Activated CD4-positive, alpha-beta T cell treated with anti-CD3 and anti-CD28 coated beads for 36 hours (primary cell): ENCODE data around the gene PRKAB1. TPM values are rescaled to one million over a fixed set of nuclear protein-coding genes. Genes with fewer than 3 reads are reported as not detected.

Experiments used
- ATAC-seq: fragments of 200-7000 bp; cut with Tn5 transposase; one replicate; pipeline ENCODE4 v1.10.0; 2021; ENCODE audit warnings: mild to moderate bottlenecking, moderate library complexity
- CTCF ChIA-PET: fragments of 350-600 bp; sonication (Branson Sonifier 250); formaldehyde crosslinking; loops from one replicate; lab custom pipeline; 2021; ENCODE audit warnings: antibody characterized with exemption; lab: Charles Lee
- POLR2A ChIA-PET: fragments of 350-600 bp; sonication (Branson Sonifier 250); formaldehyde crosslinking; loops from one replicate; lab custom pipeline; 2021; ENCODE audit warnings: antibody characterized with exemption, inconsistent platforms; lab: Charles Lee
- DNase-seq: peaks from one replicate; pipeline ENCODE4 v3.0.0-alpha.2; 2020
- H3K27ac Mint-ChIP-seq: one replicate; pipeline ENCODE4 v1.8.0; 2021; ENCODE audit warnings: mixed read lengths
- H3K27me3 Mint-ChIP-seq: one replicate; pipeline ENCODE4 v1.8.0; 2021; ENCODE audit warnings: mixed read lengths
- H3K36me3 Mint-ChIP-seq: one replicate; pipeline ENCODE4 v1.8.0; 2021; ENCODE audit warnings: low read depth, mixed read lengths
- H3K4me1 Mint-ChIP-seq: one replicate; pipeline ENCODE4 v1.8.0; 2021; ENCODE audit warnings: mixed read lengths
- H3K4me3 Mint-ChIP-seq: one replicate; pipeline ENCODE4 v1.8.0; 2021; ENCODE audit warnings: mild to moderate bottlenecking, moderate library complexity, mixed read lengths
- H3K9me3 Mint-ChIP-seq: one replicate; pipeline ENCODE4 v1.8.0; 2021; ENCODE audit warnings: low read depth, mixed read lengths
- intact Hi-C, 2 experiments: fragments of 100-400 bp; cut with DNase I in 1 of 2; cut with micrococcal nuclease in 1 of 2; formaldehyde crosslinking; loops; one replicate each; pipeline versions ENCODE4 v1.14.2 to v1.15.1; 2022 to 2024; cut with DNase I, micrococcal nuclease
- total RNA-seq, 2 experiments: library from RNA; stranded (reverse); gene quantifications; one replicate each; pipeline ENCODE4 v1.2.3, GENCODE V29; 2021

Gene PRKAB1
- total RNA-seq, 2 experiments from 2014 or later: 18.0 to 21.7 TPM

DNA sequence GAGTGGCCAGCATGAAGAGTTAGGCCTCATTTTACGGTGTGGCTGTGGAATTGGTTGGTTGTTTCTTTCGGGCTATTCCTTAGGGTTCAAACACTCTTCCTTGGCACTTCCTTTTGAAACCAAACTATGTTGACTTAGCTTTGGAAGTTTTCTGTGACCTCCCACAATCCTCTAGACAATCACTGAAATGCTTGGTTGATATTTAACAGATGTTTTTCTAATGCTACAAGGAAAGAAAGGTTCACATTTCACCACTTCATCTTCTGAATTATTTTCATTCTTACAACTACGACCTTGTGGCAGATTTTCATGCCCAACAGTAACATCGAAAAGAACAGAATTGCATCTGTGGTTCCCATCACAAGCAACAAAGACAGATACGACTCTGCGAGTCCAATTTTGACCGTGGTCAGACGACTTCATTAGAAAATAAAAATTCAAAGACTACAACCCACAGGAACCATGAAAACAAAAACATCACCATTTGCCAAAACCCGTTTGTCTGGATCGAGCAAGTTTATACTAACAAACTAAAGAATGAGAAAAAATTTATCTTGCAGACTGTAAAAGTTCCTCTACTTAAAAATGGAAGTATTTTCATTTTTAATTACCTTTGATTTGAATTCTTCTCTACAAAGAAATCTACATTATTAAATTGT is 16.9 kb downstream of the PRKAB1 start:
- Mint-ChIP-seq H3K9me3 (no peaks in the 10 kb centered on the region), H3K36me3 (peaks cover 9% of the 10 kb centered on the region), H3K27me3 (no peaks in the 10 kb centered on the region), H3K27ac (no peak overlapping the region), H3K4me1 (peaks cover 12% of the 10 kb centered on the region), H3K4me3 (no peak overlapping the region)
- POLR2A ChIA-PET: no interaction called here
- intact Hi-C loops: no loop called here
- CTCF ChIA-PET: interaction anchor here (1.0 kb wide), 1 partner anchor 249 kb away, joined by 3 read pairs; no protein-coding TSS in a partner anchor
- DNase-seq: no peak
- ATAC-seq: no peak

DNA sequence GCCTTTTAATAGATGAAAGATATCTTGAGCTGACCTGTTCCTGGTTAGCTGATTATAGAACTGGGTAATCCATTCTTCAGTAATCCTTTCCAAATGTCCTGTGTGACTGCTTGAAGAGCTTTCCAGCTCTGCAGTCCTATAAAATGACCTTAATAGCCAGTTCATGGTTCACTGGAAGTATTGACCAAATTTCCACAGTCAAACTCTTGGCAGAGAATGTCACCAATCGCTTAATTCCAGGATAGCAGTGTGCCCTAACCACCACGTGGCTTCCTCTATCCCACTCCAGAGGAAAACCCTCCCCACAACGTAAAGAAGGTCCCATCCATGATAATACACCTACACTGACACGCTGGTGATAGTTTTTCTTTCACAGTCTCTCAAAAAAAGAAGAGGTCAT is 17.4 kb downstream of the PRKAB1 start:
- ChIA-PET CTCF (interaction anchor here (1.0 kb wide), 2 partner anchors 18 to 250 kb away, joined by 3 to 4 read pairs; no protein-coding TSS in a partner anchor), POLR2A (no interaction called here)
- intact Hi-C loops: no loop called here
- Mint-ChIP-seq H3K4me3 (no peak overlapping the region), H3K27me3 (no peaks in the 10 kb centered on the region), H3K4me1 (peaks cover 12% of the 10 kb centered on the region), H3K27ac (no peak overlapping the region), H3K36me3 (peaks cover 7% of the 10 kb centered on the region), H3K9me3 (no peaks in the 10 kb centered on the region)
- no peak for DNase-seq
- ATAC-seq: no peak

DNA sequence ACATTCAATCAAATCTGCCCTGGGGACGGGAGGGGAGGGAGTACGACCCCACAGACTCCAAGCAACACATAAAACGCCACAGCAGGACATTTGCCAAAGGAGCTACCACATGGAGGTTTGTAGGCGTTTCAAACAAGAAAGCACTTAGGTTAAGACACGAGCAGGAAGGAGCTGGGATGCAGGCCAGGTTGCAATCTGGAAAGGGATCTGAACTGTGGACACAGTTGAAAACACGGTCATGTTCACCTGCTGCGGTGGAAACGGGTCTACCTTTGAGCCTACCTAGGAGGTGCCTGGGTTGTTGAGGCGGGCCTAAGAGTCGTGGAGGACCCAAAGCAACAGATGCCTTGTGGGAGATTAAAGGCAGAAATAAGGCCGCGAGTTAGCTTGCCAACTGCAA is 18.4 kb downstream of the PRKAB1 start:
- ATAC-seq: no peak
- H3K4me3 Mint-ChIP-seq: no peak overlapping the region
- ChIA-PET CTCF (interaction anchor here (1.0 kb wide), 1 partner anchor 19 kb away, joined by 4 read pairs; no protein-coding TSS in a partner anchor), POLR2A (interaction anchor here (0.7 kb wide), 1 partner anchor 178 kb away, joined by 3 read pairs; no protein-coding TSS in a partner anchor)
- DNase-seq: no peak
- no peaks in the 10 kb centered on the region for H3K9me3 Mint-ChIP-seq
- peaks cover 6% of the 10 kb centered on the region for H3K36me3 Mint-ChIP-seq
- H3K27me3 Mint-ChIP-seq: no peaks in the 10 kb centered on the region
- intact Hi-C loops: no loop called here
- H3K27ac Mint-ChIP-seq: no peak overlapping the region
- H3K4me1 Mint-ChIP-seq: peaks cover 12% of the 10 kb centered on the region

DNA sequence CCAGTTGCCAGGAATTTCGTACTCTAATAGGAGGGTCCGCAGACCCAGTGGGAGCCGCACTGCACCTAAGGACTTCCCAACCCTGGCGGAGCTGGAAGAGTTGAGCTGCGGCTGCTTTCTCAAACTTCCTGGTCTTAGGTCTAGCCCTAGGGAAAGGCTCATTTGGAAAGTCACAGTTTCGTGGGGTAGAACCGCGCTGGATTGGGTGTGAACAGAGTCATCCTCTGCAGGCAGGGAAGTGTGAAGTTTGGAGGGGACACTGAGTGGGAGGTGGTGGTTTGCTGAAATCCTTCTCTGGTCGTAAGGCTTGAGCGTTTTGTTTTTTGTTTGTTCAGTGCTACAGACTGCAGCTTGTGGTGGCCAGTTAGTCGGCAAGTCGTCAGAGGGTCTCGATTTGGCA is 18.8 kb downstream of the PRKAB1 start:
- ATAC-seq (no peak), DNase-seq (no peak)
- no peak overlapping the region for H3K27ac Mint-ChIP-seq
- CTCF ChIA-PET: no interaction called here
- POLR2A ChIA-PET: interaction anchor here (0.7 kb wide), 1 partner anchor 177 kb away, joined by 3 read pairs; no protein-coding TSS in a partner anchor
- intact Hi-C loops: no loop called here
- peaks cover 11% of the 10 kb centered on the region for H3K4me1 Mint-ChIP-seq
- H3K4me3 Mint-ChIP-seq: no peak overlapping the region
- no peaks in the 10 kb centered on the region for H3K27me3 Mint-ChIP-seq
- H3K9me3 Mint-ChIP-seq: no peaks in the 10 kb centered on the region
- peaks cover 6% of the 10 kb centered on the region for H3K36me3 Mint-ChIP-seq

DNA sequence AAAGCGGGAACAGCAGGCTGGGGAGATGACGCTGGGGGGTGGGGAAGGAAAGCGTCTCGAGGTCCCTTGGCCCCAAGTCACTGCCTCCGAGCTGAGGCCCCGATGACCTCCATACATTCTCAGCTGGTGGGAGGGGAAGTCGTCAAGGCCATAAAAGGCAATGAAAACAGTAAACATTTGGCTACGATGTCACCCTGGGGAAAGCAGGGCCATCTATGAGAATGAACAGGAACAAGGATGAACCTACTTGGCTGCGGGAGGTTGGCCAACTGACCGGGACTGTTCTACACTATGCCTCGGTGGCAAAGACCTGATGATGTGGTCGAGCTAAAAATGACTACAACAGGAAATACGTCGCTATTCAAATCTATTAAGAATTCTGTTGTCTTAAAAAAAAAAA is 19.5 kb downstream of the PRKAB1 start:
- DNase-seq (no peak), ATAC-seq (no peak)
- no peak overlapping the region for H3K4me3 Mint-ChIP-seq
- POLR2A ChIA-PET: no interaction called here
- CTCF ChIA-PET: no interaction called here
- peaks cover 6% of the 10 kb centered on the region for H3K4me1 Mint-ChIP-seq
- H3K27me3 Mint-ChIP-seq: no peaks in the 10 kb centered on the region
- H3K36me3 Mint-ChIP-seq: peaks cover 3% of the 10 kb centered on the region
- H3K27ac Mint-ChIP-seq: no peak overlapping the region
- intact Hi-C loops: no loop called here
- no peaks in the 10 kb centered on the region for H3K9me3 Mint-ChIP-seq

DNA sequence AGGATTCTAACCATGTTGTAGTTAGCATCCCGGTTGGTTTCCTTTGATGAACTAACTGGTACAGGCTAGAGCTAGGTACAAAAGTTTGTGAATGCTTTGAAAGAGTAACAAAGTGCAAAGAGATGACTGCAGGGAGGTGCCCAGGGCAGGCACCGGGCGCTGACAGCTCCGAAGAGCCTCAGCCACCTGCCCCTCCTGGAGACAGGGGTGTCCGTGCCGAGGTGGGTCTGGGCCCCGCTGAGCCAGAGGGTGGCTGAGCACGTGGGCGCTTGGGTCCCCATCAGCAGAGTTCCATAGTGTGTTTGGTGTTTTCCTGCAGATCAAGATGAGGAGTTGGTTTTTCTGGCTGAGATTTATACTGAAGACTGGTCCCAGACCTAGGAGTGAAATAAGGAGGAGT is 19.9 kb downstream of the PRKAB1 start:
- no peaks in the 10 kb centered on the region for H3K9me3 Mint-ChIP-seq
- no peaks in the 10 kb centered on the region for H3K27me3 Mint-ChIP-seq
- peaks cover under 1% of the 10 kb centered on the region for H3K4me1 Mint-ChIP-seq
- no peak overlapping the region for H3K27ac Mint-ChIP-seq
- ChIA-PET POLR2A (no interaction called here), CTCF (no interaction called here)
- H3K4me3 Mint-ChIP-seq: no peak overlapping the region
- H3K36me3 Mint-ChIP-seq: peaks cover 3% of the 10 kb centered on the region
- DNase-seq (no peak), ATAC-seq (no peak)
- intact Hi-C loops: no loop called here

DNA sequence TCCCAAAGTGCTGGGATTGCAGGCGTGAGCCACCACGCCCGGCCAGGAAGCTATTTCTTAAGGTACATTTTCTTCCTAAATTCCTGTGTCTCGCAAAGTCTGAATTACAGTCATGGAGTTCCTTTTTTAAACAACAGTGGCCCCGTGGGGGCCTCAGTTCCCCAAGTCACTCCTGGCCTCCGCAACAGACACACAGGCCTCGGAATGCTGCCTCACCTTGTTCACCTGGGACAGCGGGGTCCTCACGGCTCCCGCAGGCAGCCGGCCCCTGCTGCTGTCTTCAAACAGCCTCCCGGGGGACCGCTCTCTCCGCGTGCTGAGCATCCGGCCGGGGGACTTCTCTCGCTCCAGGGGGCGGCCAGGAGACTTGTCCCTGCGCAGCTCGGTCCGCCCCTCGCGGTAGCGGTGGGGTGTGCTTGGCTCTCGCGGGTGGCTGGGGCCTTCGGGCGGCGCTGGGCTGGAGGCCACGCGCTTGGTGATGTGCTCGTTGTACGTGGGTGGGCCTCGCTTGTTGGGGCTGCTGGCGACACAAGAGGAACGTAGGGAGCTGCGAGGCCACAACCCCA is 22.1 kb downstream of the PRKAB1 start:
- no peak overlapping the region for H3K27ac Mint-ChIP-seq
- ATAC-seq (no peak), DNase-seq (no peak)
- H3K36me3 Mint-ChIP-seq: peaks cover 3% of the 10 kb centered on the region
- H3K4me1 Mint-ChIP-seq: no peaks in the 10 kb centered on the region
- no peak overlapping the region for H3K4me3 Mint-ChIP-seq
- H3K9me3 Mint-ChIP-seq: no peaks in the 10 kb centered on the region
- ChIA-PET CTCF (interaction anchor here (0.6 to 1.0 kb wide), 2 partner anchors 15 to 21 kb away, joined by 3 read pairs; no protein-coding TSS in a partner anchor), POLR2A (no interaction called here)
- intact Hi-C loops: loop anchor here in 1 of 2 experiments (10.0 kb wide), 1 partner anchor 215 kb away; no protein-coding TSS in a partner anchor
- no peaks in the 10 kb centered on the region for H3K27me3 Mint-ChIP-seq

DNA sequence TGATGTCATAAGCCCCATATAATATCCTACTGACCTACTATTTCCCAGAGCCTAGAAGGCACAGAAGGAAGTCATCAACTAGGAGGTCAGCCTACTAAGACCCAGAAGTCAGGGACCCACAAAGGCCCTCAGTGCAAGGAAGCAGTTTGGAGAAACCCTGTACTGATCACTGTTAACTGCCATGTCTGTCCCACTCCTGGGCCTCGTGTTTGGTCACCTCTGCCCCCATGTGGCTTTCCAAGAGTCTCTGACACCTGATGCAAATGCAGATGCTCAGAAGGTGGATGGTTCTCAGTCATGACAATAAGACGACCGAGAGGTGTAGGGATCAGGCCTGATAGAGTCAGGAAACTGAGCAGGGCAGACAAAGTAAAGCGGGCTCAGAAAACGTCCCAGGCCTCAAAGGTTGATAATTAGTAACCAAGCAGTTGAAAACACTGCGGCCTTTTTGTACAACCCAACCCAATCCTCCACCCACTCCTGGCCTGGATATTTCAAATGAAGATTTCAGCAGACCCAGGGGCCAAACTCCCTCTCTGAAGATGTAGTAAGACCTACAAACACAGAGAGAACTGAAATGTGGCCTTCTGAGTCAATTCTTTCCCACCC is 23.4 kb downstream of the PRKAB1 start:
- intact Hi-C loops: loop anchor here in 1 of 2 experiments (10.0 kb wide), 1 partner anchor 213 kb away; no protein-coding TSS in a partner anchor
- Mint-ChIP-seq H3K27me3 (no peaks in the 10 kb centered on the region), H3K4me3 (no peak overlapping the region), H3K36me3 (peaks cover 3% of the 10 kb centered on the region), H3K27ac (no peak overlapping the region), H3K4me1 (no peaks in the 10 kb centered on the region), H3K9me3 (no peaks in the 10 kb centered on the region)
- ATAC-seq (no peak), DNase-seq (no peak)
- ChIA-PET CTCF (no interaction called here), POLR2A (no interaction called here)

DNA sequence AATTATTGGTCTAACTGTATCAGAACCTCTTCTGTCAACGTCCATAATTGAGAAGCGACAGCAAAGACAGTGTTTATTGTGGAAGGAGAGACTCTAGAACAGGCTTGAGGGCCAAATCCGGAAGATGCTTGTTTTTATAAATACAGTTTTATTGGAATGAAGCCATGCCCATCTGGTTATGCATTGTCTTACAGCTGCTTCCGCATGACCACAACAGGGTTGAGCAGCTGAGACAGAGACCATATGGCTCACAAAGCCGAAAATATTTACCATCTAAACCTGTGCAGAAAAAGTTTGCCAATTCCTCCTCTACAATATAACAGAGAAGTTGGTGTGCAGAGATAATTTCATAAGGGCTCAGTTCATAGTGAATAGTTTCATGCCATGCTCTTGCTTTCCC is 24.5 kb downstream of the PRKAB1 start:
- ATAC-seq (no peak), DNase-seq (no peak)
- intact Hi-C loops: loop anchor here in 1 of 2 experiments (10.0 kb wide), 1 partner anchor 212 kb away; no protein-coding TSS in a partner anchor
- no peaks in the 10 kb centered on the region for H3K4me1 Mint-ChIP-seq
- H3K36me3 Mint-ChIP-seq: peaks cover 8% of the 10 kb centered on the region
- POLR2A ChIA-PET: no interaction called here
- no peak overlapping the region for H3K4me3 Mint-ChIP-seq
- CTCF ChIA-PET: no interaction called here
- no peaks in the 10 kb centered on the region for H3K27me3 Mint-ChIP-seq
- H3K27ac Mint-ChIP-seq: no peak overlapping the region
- H3K9me3 Mint-ChIP-seq: no peaks in the 10 kb centered on the region

DNA sequence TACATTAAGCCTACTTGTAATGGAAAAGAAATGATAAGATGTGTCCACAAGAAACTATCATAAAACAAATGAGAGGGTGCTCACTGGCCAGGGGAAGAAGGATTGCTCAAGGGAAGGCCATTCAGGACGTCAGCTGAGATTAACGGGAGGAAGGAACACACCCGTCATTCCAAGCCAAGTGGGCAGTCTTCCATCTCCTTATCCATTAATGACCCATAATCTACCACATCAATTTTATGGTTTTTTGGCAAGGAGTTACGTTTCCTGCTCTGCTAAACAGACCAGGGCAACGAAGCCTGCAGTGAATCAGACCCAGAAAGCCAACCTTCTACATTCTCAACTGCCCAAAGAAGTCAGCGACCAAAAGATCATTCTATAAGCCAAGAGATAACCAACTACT is 25.1 kb downstream of the PRKAB1 start:
- POLR2A ChIA-PET: no interaction called here

DNA sequence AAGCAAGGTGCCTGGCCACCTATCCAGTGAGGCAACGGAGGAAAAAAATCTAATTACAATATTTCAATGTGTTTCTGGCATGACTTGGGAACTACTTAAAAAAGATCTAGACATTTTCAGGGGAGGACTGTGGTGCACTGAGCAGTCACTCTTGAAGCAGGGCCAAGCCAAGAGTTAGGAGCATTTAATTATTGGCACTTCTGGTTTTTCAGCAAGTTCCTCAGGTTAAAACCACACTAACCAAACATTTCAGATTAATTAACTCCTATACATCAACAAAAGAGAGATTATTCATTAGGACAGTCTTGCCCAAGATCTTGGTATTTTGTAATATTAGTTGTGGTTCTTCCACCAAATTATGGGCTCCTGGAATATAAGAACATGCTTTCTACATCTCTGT is 25.6 kb downstream of the PRKAB1 start:
- H3K36me3 Mint-ChIP-seq: peaks cover 11% of the 10 kb centered on the region
- no peaks in the 10 kb centered on the region for H3K27me3 Mint-ChIP-seq
- H3K9me3 Mint-ChIP-seq: no peaks in the 10 kb centered on the region
- intact Hi-C loops: loop anchor here in 1 of 2 experiments (10.0 kb wide), 1 partner anchor 211 kb away; no protein-coding TSS in a partner anchor
- ChIA-PET CTCF (no interaction called here), POLR2A (no interaction called here)
- no peak overlapping the region for H3K4me3 Mint-ChIP-seq
- DNase-seq: no peak
- ATAC-seq: no peak
- no peak overlapping the region for H3K27ac Mint-ChIP-seq
- H3K4me1 Mint-ChIP-seq: no peaks in the 10 kb centered on the region

More for the DNA sequence above, 25.1 kb downstream of the PRKAB1 start:
- H3K27me3 Mint-ChIP-seq: no peaks in the 10 kb centered on the region
- CTCF ChIA-PET: no interaction called here
- H3K27ac Mint-ChIP-seq: no peak overlapping the region
- DNase-seq (no peak), ATAC-seq (no peak)
- H3K4me3 Mint-ChIP-seq: no peak overlapping the region
- intact Hi-C loops: loop anchor here in 1 of 2 experiments (10.0 kb wide), 1 partner anchor 212 kb away; no protein-coding TSS in a partner anchor
- peaks cover 9% of the 10 kb centered on the region for H3K36me3 Mint-ChIP-seq
- no peaks in the 10 kb centered on the region for H3K4me1 Mint-ChIP-seq
- no peaks in the 10 kb centered on the region for H3K9me3 Mint-ChIP-seq
